SK-N-MC (cell line): Measurements from ENCODE around the gene RIMBP3B.
"Not testable (repeated sequence)": the region's sequence is repeated elsewhere in the genome, so short reads cannot be mapped to it uniquely, and the experiment has no call there.

Experiments
- EZH2 ChIP-seq: fragments of 200-600 bp; sonication (generic); IDR thresholded peaks from one replicate; pipeline ENCODE4 v1.6.1; 2017; ENCODE audit warnings: antibody characterized with exemption
- POLR2AphosphoS5 ChIP-seq: IDR thresholded peaks from 2 replicates; pipeline ENCODE4 v1.6.1; 2012; ENCODE audit warnings: mild to moderate bottlenecking, low read depth, low read length, borderline replicate concordance

DNA sequence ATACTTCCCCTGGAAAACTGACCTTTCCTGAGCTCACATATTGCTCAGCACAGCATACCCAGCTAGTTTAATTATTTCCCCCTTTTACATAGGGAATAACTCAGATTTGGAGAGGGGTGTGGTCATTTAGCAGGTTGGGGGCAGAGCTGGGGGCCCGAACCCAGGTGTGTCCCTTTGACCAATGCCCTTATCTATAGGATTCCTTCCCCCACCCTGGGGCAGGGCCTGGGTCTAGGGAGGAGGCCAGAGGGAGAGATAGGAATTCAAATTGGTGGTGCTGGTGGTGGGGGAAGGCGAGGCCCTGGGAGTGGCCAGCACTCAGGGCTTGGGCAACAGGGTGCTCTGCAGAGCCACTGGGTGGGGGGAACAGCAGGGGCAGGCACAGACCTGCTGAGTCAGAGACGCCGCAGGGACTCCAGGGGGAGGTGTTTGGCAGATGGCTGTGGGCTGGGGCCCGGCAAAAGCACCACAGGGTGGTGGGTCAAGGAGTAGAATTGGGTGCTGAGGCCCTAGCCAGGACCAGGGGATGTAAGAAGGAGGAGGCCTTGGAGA is 19.3 kb downstream of the RIMBP3B start:
- TF ChIP-seq EZH2, POLR2AphosphoS5: not testable (repeated sequence)
